Stimulated activated CD8-positive, alpha-beta memory T cell treated with anti-CD3 and anti-CD28 coated beads, Interleukin-15, amount 100 ng/mL, for 48 hours (primary cell): Measurements from ENCODE around the gene USP10.
A peak's percentile ranks its signal among the peaks of the same experiment; 100 is the strongest.

Source experiments
- DNase-seq, 2 donors: peaks; one replicate each; pipeline ENCODE4 v3.0.0-alpha.2; 2020; ENCODE audit warnings: low read depth in 2 of 2

USP10 gene

DNA sequence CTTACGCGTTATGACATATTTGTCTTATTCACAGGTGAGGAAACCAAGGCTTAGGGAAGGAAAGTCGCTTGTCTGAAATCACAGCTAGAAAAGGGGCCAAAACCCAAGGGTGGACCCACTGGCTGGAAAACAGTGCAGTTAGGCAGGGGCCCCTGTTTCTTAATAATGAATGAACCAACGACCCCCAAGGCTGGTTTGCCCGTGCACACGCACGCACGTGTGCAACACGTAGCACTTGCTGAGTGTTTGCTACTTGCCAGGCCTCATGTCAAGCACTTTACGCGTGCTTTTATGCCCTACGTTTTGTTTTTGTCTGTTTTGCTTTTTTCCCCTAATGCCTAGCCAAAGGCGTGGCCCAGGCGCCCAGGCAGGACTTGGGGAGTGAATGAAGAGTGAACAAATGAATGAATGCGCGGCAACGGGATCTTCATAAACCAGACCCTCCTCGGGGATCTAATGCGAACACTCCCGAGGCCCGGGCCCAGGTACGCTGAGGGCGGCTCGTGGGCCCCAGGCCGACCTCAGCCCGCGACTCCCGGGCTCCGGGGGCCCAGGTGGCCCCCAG, 571 bp upstream of the USP10 start:
- DNase-seq: no peak

GRCh38 chr16:84700446-84701300, 873 bp downstream of the USP10 start:
- peak in 1 of 2 donors; percentile 7 for DNase-seq

- DNase-seq: no peak
Observed at GRCh38 chr16:84703681-84704080, 3.9 kb downstream of the USP10 start.

- no peak for DNase-seq
Observed at GRCh38 chr16:84704253-84704652, 4.5 kb downstream of the USP10 start.

- no peak for DNase-seq
Observed at GRCh38 chr16:84706856-84707255, 7.1 kb downstream of the USP10 start.

GRCh38 chr16:84709609-84710008, 9.8 kb downstream of the USP10 start:
- DNase-seq: no peak

DNA sequence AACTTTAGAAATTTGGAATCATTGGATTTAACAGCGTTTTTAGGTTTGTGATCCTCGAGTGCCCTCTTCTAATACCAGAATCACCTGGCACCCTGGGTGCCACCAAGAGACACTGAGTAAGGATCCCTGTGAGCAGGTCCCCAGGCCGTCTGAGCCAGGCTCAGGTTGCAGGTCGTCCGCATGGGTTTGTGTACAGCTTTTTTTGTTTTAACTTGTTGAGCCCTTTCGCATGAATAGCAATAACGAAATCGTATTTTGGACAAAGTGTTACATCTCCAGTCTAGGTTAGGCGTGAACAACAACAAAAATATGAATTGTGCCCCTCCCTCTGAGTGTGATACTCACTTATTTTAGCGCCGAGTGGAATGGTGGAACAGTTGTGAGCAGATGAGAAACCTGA, 10.9 kb downstream of the USP10 start:
- no peak for DNase-seq

- DNase-seq: no peak
Observed at GRCh38 chr16:84712138-84712671, 12.4 kb downstream of the USP10 start.

GRCh38 chr16:84712801-84713775, 13.3 kb downstream of the USP10 start:
- no peak for DNase-seq

GRCh38 chr16:84714028-84714427, 14.2 kb downstream of the USP10 start:
- DNase-seq: no peak

- no peak for DNase-seq
Observed at GRCh38 chr16:84715424-84715823, 15.6 kb downstream of the USP10 start.

DNA sequence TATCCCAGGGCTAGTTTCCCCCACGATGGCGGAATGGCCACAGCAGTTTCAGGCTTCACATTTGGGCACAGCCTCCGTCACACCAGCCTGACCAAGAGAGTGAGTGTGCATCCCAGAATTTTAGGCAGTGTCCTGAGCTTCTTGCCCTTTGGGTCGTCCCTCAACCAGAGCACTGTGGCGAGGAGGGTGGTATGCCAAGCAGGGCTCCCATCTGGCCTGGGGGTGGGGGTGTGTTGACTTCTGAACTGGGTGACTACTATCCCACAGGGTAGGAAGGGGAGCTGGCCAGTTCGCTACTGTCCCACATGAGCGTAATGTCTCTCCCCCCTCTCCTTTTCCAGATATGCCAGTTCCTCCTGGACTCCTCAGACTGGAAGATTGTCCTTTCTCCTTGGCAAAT, 16.1 kb downstream of the USP10 start:
- no peak for DNase-seq

GRCh38 chr16:84716740-84717139, 16.9 kb downstream of the USP10 start:
- DNase-seq: no peak

GRCh38 chr16:84717484-84717883, 17.7 kb downstream of the USP10 start:
- no peak for DNase-seq

- no peak for DNase-seq
Observed at GRCh38 chr16:84720177-84720579, 20.4 kb downstream of the USP10 start.

GRCh38 chr16:84722068-84722467, 22.3 kb downstream of the USP10 start:
- DNase-seq: no peak

GRCh38 chr16:84723906-84724305, 24.1 kb downstream of the USP10 start:
- DNase-seq: no peak

- no peak for DNase-seq
Observed at GRCh38 chr16:84724606-84725309, 25.0 kb downstream of the USP10 start.

DNA sequence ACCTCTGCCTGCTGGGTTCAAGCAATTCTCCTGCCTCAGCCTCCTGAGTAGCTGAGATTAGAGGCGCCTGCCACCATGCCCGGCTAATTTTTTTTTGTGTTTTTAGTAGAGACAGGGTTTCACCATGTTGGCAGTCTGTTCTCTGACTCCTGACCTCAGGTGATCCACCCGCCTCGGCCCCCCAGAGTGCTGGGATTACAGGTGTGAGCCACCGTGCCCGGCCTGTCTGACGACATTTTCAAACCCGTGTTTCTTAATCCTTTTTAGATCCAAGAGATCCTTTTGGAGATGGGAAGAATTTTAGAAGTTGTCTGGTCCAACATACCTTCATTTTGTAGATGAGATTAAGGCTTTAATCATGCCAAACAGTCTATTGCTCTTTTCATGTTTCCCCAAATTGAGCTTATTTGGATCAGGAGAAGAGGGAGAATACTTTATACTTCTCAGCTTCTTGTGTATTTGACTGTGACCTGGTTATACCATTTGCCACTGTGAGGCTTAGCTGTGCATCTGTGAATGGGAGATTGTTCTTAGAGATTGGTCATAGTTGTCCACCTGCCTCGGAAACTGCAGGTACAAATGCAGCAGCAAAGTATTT, 25.8 kb downstream of the USP10 start:
- no peak for DNase-seq

DNA sequence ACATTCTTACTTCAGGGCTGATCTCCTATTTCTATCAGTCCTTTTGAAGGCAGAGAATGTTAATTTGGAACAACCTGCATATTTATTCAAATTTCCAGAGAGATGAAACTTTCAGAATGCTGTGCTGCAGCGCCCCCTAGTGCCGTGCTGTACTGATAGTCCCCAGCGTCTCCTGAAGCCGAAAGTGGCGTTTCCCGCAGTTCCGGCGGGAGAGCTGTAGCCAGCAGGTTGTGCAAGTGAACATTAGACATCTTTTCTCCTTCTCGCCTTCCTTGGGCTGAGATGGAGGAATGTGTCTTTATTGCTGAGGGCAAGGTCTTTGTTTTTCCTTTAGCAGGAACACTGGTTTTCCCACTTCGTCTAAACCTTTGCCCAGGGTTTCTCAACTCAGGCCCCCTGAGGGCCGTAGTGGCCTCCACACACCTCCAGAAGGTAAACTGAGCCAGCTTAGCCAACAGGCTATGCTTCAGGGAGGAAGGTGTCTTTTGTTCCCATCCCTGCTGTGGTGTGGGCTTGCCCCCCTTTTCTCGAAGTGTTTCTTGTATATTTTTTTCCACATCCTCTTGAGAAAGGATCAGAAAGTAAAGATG, 26.4 kb downstream of the USP10 start:
- DNase-seq: peak; percentile 52 to 58
